D341Med (cell line): ENCODE data around the gene MIB2.
"Not testable (repeated sequence)": the region's sequence is repeated elsewhere in the genome, so short reads cannot be mapped to it uniquely, and the experiment has no call there.

ENCODE experiments used
- DNase-seq: peaks from one replicate; pipeline ENCODE4 v3.0.0; 2012; ENCODE audit warnings: low spot score

MIB2 gene

DNA sequence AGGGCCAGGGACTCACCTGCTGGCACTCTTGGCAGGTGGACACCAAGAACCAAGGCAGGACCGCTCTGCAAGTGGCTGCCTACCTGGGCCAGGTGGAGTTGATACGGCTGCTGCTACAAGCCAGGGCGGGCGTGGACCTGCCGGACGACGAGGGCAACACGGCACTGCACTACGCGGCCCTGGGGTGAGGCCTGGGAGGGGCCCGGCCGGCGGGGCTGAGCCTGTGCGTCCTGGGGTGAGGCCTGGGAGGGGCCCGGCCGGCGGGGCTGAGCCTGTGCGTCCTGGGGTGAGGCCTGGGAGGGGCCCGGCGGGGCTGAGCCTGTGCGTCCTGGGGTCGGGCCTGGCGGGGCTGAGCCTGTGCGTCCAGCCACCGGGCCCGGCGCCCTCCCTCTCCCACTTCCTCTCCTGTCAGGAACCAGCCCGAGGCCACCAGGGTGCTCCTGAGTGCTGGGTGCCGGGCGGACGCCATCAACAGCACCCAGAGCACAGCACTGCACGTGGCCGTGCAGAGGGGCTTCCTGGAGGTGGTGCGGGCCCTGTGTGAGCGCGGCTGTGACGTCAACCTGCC lies 12.0 kb downstream of the MIB2 start:
- DNase-seq = no peak

GRCh38 chr1:1627829-1628753 lies 12.8 kb downstream of the MIB2 start:
- no peak for DNase-seq

DNA sequence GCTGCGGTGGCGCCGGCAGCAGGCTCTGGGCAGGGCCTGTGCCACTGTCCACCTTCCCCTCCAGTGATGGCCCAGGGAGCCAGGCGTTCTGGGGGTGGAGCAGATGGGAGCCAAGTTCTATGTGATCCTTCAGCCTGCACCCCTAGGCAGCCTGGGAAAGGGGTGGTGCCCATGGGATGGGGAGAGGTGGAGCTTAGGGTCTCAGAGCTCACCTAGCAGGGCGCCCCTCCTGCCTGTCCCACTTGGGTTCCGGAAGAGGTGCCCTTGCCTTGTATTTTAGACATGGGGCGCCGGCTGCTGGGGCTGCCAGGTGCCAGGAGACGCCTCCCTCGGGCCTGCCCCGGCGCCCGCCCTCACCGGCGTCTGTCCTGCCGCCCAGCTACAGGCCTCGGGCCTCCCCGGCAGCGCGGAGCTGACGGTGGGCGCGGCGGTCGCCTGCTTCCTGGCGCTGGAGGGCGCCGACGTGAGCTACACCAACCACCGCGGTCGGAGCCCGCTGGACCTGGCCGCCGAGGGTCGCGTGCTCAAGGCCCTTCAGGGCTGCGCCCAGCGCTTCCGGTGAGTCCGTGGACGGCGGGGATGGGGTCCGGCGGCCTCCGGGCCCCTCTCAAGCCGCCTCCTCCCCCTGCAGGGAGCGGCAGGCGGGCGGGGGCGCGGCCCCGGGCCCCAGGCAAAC lies 13.6 kb downstream of the MIB2 start:
- DNase-seq = no peak

GRCh38 chr1:1629430-1630190 lies 14.3 kb downstream of the MIB2 start:
- DNase-seq = no peak

GRCh38 chr1:1630191-1630964 lies 15.1 kb downstream of the MIB2 start:
- peak; percentile 83 for DNase-seq

GRCh38 chr1:1630965-1631781 lies 15.9 kb downstream of the MIB2 start:
- DNase-seq = peak; percentile 30

DNA sequence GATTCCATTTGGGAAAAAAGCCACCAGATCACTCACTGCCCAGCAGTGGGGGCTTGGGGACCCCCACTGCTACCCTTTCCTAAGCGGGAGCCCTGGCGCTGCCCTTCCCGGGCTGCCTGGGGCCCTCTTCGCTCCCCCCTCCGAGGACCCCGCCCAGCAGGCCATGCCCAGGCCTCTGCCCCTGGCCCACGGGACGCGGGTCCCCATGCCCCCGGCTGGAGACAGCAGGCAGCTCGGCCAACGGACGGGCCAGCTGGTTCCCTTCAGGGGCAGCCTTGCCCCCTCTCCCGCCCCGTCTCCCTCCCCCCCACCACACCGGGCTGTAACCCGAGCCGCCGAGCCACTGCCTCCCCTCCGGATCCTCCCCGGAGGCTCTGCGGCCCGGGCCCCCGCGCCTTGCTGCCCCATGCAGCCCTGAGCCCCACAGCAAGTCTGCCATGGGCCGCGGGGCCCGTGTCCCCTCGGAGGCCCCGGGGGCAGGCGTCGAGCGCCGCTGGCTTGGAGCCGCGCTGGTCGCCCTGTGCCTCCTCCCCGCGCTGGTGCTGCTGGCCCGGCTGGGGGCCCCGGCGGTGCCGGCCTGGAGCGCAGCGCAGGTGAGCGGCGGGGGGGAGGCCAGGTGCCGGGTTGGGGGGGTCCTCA lies 16.6 kb downstream of the MIB2 start, which contains the start of gene MMP23B:
Gene MMP23B, plus strand, starts transcription at position 392 of the 639 bp plus-strand sequence. Its CDS starts 46 bp downstream, at position 438.
- peak; percentile 44 for DNase-seq

DNA sequence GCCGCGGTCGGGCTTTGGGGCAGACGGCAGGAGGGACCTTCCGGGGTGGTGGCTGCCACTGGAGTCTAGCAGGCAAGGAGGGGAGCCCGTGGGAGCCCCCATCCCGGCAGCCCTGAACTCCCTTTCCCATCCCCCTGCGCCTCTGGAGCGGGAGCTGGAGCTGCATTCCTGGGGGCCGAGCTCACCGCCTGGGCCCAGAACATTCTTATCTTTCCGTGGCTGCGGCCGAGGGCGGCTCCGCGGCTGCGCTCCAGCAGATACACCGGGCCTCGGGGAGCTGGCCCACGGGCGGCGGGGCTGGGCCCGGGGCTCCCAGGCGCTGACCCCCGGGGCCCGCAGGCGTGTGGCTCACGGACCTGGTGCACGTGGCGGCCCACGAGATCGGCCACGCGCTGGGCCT lies 18.1 kb downstream of the MIB2 start:
- DNase-seq = not testable (repeated sequence)

GRCh38 chr1:1634613-1635012 lies 19.3 kb downstream of the MIB2 start:
- not testable (repeated sequence) for DNase-seq

GRCh38 chr1:1636621-1637478 lies 21.6 kb downstream of the MIB2 start:
- peak; percentile 8 for DNase-seq

GRCh38 chr1:1637479-1637875 lies 22.2 kb downstream of the MIB2 start:
- DNase-seq = not testable (repeated sequence)

- DNase-seq = not testable (repeated sequence)
Measured at GRCh38 chr1:1638528-1638927, 23.2 kb downstream of the MIB2 start.

DNA sequence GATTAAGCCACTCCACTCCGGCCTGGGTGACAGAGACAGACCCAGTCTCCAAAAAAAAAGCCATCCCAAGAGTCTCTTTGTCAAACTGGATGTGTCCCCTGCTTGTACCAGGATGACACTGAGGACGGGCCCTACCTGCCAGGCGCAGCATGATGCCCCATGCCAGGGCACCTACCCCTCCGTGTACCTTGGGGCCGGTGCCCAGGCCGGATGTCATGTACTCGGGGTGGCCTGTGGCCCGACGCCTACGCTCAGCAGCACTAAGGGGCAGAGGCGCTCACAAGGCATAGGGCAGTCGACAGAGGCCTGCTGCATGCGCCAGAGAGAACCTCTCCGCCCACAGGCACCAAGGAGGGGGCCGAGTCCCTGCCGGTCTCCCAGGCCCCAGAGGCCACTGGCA lies 24.1 kb downstream of the MIB2 start:
- DNase-seq = not testable (repeated sequence)

DNA sequence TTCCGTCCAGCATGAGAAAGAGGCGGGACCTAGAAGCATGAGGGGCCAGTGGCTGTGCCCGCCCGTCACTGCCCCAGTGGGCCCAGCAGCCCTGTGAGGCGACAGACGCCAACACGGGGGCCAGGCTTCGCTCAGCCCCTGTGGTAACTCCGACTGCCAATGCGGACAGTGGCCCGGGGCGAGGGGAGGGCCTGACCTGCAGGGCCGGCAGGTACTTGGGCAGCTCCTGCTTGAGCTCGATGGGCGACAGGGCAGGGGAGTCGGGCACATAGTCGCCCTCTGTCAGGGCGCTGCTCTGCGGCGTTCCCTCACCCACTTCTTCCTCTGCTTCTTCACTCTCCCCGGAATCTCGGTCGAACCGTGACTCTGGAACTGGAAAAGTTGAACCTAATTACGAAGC lies 24.8 kb downstream of the MIB2 start:
- not testable (repeated sequence) for DNase-seq

- DNase-seq = not testable (repeated sequence)
Measured at GRCh38 chr1:1640711-1641461, 25.6 kb downstream of the MIB2 start.

GRCh38 chr1:1646326-1646725 lies 31.0 kb downstream of the MIB2 start:
- not testable (repeated sequence) for DNase-seq

- DNase-seq = not testable (repeated sequence)
Measured at GRCh38 chr1:1647567-1648241, 32.4 kb downstream of the MIB2 start.
